SK-N-SH treated with all-trans-retinoic acid at 6 μM for 48 hours (cell line): ENCODE results near the gene SNX30.

Experiments
- ARNTL ChIP-seq: fragments of 450-650 bp; formaldehyde crosslinking; IDR thresholded peaks from 2 replicates; pipeline ENCODE4 v1.5.0; 2020; ENCODE audit warnings: low read depth, mild to moderate bottlenecking, moderate library complexity, borderline replicate concordance
- PATZ1 ChIP-seq: fragments of 250-450 bp; sonication (Bioruptor Pico); IDR thresholded peaks from 2 replicates; pipeline ENCODE4 v1.8.0; 2020; ENCODE audit warnings: mild to moderate bottlenecking, moderate library complexity, borderline replicate concordance
- RARB ChIP-seq: fragments of 250-450 bp; sonication (Bioruptor Pico); IDR thresholded peaks from 2 replicates; pipeline ENCODE4 v1.8.0; 2021; ENCODE audit warnings: mild to moderate bottlenecking, moderate library complexity
- TSHZ2 ChIP-seq: fragments of 250-450 bp; sonication (Bioruptor Pico); IDR thresholded peaks from 2 replicates; pipeline ENCODE4 v1.5.0; 2020; ENCODE audit warnings: mild to moderate bottlenecking, moderate library complexity

GRCh38 chr9:112869041-112869529 lies 118.5 kb downstream of the SNX30 start:
- TF ChIP-seq TSHZ2 (CRISPR knock-in tag) (no peak), RARB (CRISPR knock-in tag) (no peak), ARNTL (no peak), PATZ1 (CRISPR knock-in tag) (no peak)
